K562 (cell line): ENCODE measurements around the gene PLPPR2. TPM values are rescaled to one million over a fixed set of nuclear protein-coding genes. Genes with fewer than 3 reads are reported as not detected.

Source experiments
- E4F1 ChIP-seq: fragments of 250-450 bp; sonication (Bioruptor Pico); IDR thresholded peaks from 2 replicates; pipeline ENCODE4 v1.5.0; 2021; ENCODE audit warnings: mild to moderate bottlenecking, borderline replicate concordance
- EP300 ChIP-seq: IDR thresholded peaks from 2 replicates; pipeline ENCODE4 v1.6.1; 2012; ENCODE audit warnings: low read length, improper control_type of control experiment
- ETS1 ChIP-seq: conservative IDR thresholded peaks from 2 replicates; pipeline ENCODE4 v1.6.1; 2011; ENCODE audit warnings: low read depth, mild to moderate bottlenecking, low read length; ENCODE audit not compliant: control insufficient read depth
- MTF1 ChIP-seq: fragments of 250-450 bp; sonication (Bioruptor Pico); IDR thresholded peaks from 2 replicates; pipeline ENCODE4 v1.9.0; 2021; ENCODE audit warnings: moderate library complexity, mild to moderate bottlenecking, inconsistent platforms, borderline replicate concordance
- PCBP2 ChIP-seq: fragments of 200-400 bp; formaldehyde crosslinking; IDR thresholded peaks from 2 replicates; pipeline ENCODE4 v1.6.1; 2018; ENCODE audit warnings: low read length, low read depth, mild to moderate bottlenecking, moderate library complexity; ENCODE audit not compliant: poor library complexity, severe bottlenecking
- POLR3A ChIP-seq: IDR thresholded peaks from 2 replicates; pipeline ENCODE4 v1.6.1; 2011; ENCODE audit warnings: borderline replicate concordance, mild to moderate bottlenecking, moderate library complexity; ENCODE audit not compliant: insufficient read length, insufficient read depth; ENCODE audit errors: extremely low read depth
- SMAD2 ChIP-seq: fragments of 150-350 bp; IDR thresholded peaks from 2 replicates; pipeline ENCODE4 v1.6.1; 2014; ENCODE audit warnings: low read depth, mild to moderate bottlenecking, low read length
- ZNF445 ChIP-seq: fragments of 250-450 bp; sonication (Bioruptor Pico); IDR thresholded peaks from 2 replicates; pipeline ENCODE4 v1.4.0; 2020; ENCODE audit warnings: low read depth, mild to moderate bottlenecking, moderate library complexity
- polyA plus RNA-seq, 8 experiments: library from polyadenylated mRNA; depleted of rRNA in 4 of 8; stranded (reverse) in 5 of 8; unstranded in 3 of 8; fragments of >200 nt; fragmentation: Nextera tagmentation in 2 of 8; fragmentation: Illumina TruSeq in 1 of 8; extraction: Ambion mirVana in 2 of 8; extraction: Trizol in 1 of 8; gene quantifications; 2 replicates each; pipeline versions ENCODE4 v1.2.1 to v1.2.3, GENCODE V29; 2011 to 2014; ENCODE audit warnings: inconsistent platforms in 1 of 8, missing spikeins in 1 of 8
- total RNA-seq, 7 experiments: library from RNA; depleted of rRNA in 6 of 7; stranded (reverse); fragments of >200 nt in 6 of 7; fragmentation: Illumina TruSeq in 2 of 7; extraction: Trizol in 2 of 7; gene quantifications; 2 replicates each; pipeline versions ENCODE4 v1.2.1 to v1.2.3, GENCODE V29; 2011 to 2021; ENCODE audit warnings: low replicate concordance in 1 of 7
- TF ChIP-seq, protein P1 (sequence below): fragments of 450-650 bp; formaldehyde crosslinking; IDR thresholded peaks from 2 replicates; pipeline ENCODE4 v1.4.0; 2022; ENCODE audit warnings: mild to moderate bottlenecking, moderate library complexity
- TF ChIP-seq, protein P2 (sequence below): fragments of 450-650 bp; formaldehyde crosslinking; conservative IDR thresholded peaks from 2 replicates; pipeline ENCODE4 v1.4.0; 2022; ENCODE audit warnings: mild to moderate bottlenecking, missing genetic modification characterization
- TF ChIP-seq, protein P3 (sequence below): fragments of 250-450 bp; sonication (Bioruptor Pico); IDR thresholded peaks from 2 replicates; pipeline ENCODE4 v1.4.0; 2020

Gene PLPPR2
- total and polyA plus RNA-seq, 9 of the 15 experiments (the other 6 are each of a cell fraction or from before 2014, with no cell fraction given): 0.49 to 15.9 (median 3.4) TPM

DNA sequence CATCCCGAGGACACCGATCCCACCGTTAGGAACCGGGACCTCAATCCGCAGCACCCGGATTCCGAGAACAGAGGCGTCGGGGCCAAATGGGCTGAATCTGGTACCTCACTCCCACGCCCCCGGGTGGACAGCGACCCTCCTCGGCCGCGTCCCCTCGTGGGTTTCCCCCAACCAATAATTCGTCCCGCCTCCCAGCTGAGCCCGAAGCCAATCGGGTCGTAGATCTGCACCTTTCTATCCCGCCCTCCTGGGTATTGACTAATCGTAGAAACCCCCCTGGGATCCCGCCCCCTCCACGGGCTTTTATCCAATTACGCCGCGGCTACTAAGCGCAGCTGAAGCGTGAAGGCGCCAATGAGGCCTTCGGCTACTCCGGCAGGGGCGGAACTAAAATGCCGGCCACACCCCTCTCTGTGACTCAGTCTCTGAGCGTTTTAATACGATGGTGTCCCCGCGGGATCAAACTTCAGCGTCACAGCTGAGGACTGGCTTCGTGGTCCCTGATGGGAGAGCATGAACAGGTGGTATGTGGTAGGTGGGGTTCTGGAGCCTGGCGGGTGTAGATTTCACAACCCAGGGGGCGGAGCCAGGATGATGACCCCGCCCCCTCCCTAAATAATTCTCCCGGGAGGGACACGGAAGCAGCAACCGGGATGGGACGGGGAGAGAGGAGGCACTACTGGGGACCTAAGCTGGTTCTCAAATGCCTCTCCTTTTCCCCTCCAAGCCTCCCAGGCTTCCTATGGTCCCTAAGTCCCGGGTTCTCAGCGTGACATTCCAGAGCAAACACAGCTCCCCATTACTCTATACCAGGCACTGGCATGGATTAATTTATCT is 8.9 kb upstream of the PLPPR2 start, which contains the start of the genes CCDC159 and TMEM205 (continued):
- TF ChIP-seq, protein P1, sequence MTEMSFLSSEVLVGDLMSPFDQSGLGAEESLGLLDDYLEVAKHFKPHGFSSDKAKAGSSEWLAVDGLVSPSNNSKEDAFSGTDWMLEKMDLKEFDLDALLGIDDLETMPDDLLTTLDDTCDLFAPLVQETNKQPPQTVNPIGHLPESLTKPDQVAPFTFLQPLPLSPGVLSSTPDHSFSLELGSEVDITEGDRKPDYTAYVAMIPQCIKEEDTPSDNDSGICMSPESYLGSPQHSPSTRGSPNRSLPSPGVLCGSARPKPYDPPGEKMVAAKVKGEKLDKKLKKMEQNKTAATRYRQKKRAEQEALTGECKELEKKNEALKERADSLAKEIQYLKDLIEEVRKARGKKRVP: no peak
- TF ChIP-seq MTF1: no peak
- TF ChIP-seq ZNF445 (CRISPR knock-in tag): no peak
- TF ChIP-seq EP300: no peak
- TF ChIP-seq, protein P2, sequence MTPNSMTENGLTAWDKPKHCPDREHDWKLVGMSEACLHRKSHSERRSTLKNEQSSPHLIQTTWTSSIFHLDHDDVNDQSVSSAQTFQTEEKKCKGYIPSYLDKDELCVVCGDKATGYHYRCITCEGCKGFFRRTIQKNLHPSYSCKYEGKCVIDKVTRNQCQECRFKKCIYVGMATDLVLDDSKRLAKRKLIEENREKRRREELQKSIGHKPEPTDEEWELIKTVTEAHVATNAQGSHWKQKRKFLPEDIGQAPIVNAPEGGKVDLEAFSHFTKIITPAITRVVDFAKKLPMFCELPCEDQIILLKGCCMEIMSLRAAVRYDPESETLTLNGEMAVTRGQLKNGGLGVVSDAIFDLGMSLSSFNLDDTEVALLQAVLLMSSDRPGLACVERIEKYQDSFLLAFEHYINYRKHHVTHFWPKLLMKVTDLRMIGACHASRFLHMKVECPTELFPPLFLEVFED (CRISPR knock-in tag): no peak
- TF ChIP-seq, protein P3, sequence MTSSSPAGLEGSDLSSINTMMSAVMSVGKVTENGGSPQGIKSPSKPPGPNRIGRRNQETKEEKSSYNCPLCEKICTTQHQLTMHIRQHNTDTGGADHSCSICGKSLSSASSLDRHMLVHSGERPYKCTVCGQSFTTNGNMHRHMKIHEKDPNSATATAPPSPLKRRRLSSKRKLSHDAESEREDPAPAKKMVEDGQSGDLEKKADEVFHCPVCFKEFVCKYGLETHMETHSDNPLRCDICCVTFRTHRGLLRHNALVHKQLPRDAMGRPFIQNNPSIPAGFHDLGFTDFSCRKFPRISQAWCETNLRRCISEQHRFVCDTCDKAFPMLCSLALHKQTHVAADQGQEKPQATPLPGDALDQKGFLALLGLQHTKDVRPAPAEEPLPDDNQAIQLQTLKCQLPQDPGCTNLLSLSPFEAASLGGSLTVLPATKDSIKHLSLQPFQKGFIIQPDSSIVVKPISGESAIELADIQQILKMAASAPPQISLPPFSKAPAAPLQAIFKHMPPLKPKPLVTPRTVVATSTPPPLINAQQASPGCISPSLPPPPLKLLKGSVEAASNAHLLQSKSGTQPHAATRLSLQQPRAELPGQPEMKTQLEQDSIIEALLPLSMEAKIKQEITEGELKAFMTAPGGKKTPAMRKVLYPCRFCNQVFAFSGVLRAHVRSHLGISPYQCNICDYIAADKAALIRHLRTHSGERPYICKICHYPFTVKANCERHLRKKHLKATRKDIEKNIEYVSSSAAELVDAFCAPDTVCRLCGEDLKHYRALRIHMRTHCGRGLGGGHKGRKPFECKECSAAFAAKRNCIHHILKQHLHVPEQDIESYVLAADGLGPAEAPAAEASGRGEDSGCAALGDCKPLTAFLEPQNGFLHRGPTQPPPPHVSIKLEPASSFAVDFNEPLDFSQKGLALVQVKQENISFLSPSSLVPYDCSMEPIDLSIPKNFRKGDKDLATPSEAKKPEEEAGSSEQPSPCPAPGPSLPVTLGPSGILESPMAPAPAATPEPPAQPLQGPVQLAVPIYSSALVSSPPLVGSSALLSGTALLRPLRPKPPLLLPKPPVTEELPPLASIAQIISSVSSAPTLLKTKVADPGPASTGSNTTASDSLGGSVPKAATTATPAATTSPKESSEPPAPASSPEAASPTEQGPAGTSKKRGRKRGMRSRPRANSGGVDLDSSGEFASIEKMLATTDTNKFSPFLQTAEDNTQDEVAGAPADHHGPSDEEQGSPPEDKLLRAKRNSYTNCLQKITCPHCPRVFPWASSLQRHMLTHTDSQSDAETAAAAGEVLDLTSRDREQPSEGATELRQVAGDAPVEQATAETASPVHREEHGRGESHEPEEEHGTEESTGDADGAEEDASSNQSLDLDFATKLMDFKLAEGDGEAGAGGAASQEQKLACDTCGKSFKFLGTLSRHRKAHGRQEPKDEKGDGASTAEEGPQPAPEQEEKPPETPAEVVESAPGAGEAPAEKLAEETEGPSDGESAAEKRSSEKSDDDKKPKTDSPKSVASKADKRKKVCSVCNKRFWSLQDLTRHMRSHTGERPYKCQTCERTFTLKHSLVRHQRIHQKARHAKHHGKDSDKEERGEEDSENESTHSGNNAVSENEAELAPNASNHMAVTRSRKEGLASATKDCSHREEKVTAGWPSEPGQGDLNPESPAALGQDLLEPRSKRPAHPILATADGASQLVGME: no peak
- no peak for TF ChIP-seq POLR3A
- TF ChIP-seq SMAD2: no peak
- TF ChIP-seq ETS1: no peak
- no peak for TF ChIP-seq E4F1
- no peak for TF ChIP-seq PCBP2
